ENCODE results near the gene GNAL.

DNA sequence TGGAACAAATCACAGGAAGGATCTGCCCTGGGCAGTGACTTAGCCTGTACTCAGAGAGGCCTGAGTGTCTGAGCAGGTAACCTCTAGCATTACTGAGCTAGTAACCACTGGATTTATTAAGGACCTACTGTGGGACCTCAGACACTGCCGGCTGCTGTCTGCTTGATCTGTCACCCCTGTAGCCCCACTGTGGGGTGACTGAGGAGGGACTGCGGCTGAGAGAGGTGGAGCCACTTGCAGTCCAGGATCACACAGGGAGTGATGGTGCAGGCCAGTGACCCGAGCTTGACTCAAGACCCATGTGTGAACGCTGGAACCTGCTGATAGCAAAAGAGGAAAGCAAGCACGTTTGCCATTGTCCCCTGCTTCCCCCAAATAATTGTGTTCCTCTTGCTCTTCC, 177.7 kb downstream of the GNAL start:
- TF ChIP-seq, protein P1, sequence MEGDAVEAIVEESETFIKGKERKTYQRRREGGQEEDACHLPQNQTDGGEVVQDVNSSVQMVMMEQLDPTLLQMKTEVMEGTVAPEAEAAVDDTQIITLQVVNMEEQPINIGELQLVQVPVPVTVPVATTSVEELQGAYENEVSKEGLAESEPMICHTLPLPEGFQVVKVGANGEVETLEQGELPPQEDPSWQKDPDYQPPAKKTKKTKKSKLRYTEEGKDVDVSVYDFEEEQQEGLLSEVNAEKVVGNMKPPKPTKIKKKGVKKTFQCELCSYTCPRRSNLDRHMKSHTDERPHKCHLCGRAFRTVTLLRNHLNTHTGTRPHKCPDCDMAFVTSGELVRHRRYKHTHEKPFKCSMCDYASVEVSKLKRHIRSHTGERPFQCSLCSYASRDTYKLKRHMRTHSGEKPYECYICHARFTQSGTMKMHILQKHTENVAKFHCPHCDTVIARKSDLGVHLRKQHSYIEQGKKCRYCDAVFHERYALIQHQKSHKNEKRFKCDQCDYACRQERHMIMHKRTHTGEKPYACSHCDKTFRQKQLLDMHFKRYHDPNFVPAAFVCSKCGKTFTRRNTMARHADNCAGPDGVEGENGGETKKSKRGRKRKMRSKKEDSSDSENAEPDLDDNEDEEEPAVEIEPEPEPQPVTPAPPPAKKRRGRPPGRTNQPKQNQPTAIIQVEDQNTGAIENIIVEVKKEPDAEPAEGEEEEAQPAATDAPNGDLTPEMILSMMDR (IDR thresholded peaks at IDR 0.05): no peak
- no peak for TF ChIP-seq POLR2A (IDR thresholded peaks at IDR 0.05)

Measured in thyroid gland (tissue), 4 donors.